Measurements from ENCODE around the gene ARID1B.

The ARID1B gene

GRCh38 chr6:156899071-156899470 lies 121.9 kb downstream of the ARID1B start:
- no peak for TF ChIP-seq CTCF (IDR thresholded peaks at IDR 0.05; ENCODE audit: control extremely low read depth, extremely low read depth, low read depth, missing control alignments)
- ChIA-PET CTCF (interaction anchor here (1.2 to 1.5 kb wide), 5 partner anchors 9 to 59 kb away, joined by 3 to 5 read pairs (median 4); no protein-coding TSS in a partner anchor), POLR2A (no interaction called here)
- no peak for DNase-seq (ENCODE audit: extremely low spot score)

GRCh38 chr6:156899532-156900135 lies 122.5 kb downstream of the ARID1B start:
- CTCF ChIA-PET = interaction anchor here (1.2 to 1.5 kb wide), 5 partner anchors 9 to 58 kb away, joined by 3 to 5 read pairs (median 4); no protein-coding TSS in a partner anchor
- TF ChIP-seq CTCF (IDR thresholded peaks at IDR 0.05; ENCODE audit: control extremely low read depth, extremely low read depth, low read depth, missing control alignments) = no peak
- POLR2A ChIA-PET = interaction anchor here (0.5 kb wide), 1 partner anchor 87 kb away, joined by 3 read pairs; no protein-coding TSS in a partner anchor
- no peak for DNase-seq (ENCODE audit: extremely low spot score)

- TF ChIP-seq CTCF (IDR thresholded peaks at IDR 0.05; ENCODE audit: control extremely low read depth, extremely low read depth, low read depth, missing control alignments) = no peak
- ChIA-PET POLR2A (interaction anchor here (0.5 kb wide), 1 partner anchor 88 kb away, joined by 3 read pairs; no protein-coding TSS in a partner anchor), CTCF (interaction anchor here (1.2 to 1.4 kb wide), 4 partner anchors 10 to 57 kb away, joined by 3 to 5 read pairs (median 4); no protein-coding TSS in a partner anchor)
- DNase-seq (ENCODE audit: extremely low spot score) = no peak
These were observed 123.1 kb downstream of the ARID1B start for GRCh38 chr6:156900292-156900691.

- DNase-seq (ENCODE audit: extremely low spot score) = no peak
- no peak for TF ChIP-seq CTCF (IDR thresholded peaks at IDR 0.05; ENCODE audit: control extremely low read depth, extremely low read depth, low read depth, missing control alignments)
- ChIA-PET CTCF (interaction anchor here (0.8 to 1.5 kb wide), 3 partner anchors 8 to 24 kb away, joined by 3 read pairs; no protein-coding TSS in a partner anchor), POLR2A (no interaction called here)
These were observed 124.3 kb downstream of the ARID1B start for GRCh38 chr6:156901309-156902019.

- POLR2A ChIA-PET = no interaction called here
- no peak for TF ChIP-seq CTCF (IDR thresholded peaks at IDR 0.05; ENCODE audit: control extremely low read depth, extremely low read depth, low read depth, missing control alignments)
- no peak for DNase-seq (ENCODE audit: extremely low spot score)
- CTCF ChIA-PET = interaction anchor here (1.5 kb wide), 1 partner anchor 17 kb away, joined by 3 read pairs; no protein-coding TSS in a partner anchor
These were observed 125.6 kb downstream of the ARID1B start for GRCh38 chr6:156902782-156903181.

GRCh38 chr6:156904176-156904967 lies 127.2 kb downstream of the ARID1B start:
- TF ChIP-seq CTCF (IDR thresholded peaks at IDR 0.05; ENCODE audit: control extremely low read depth, extremely low read depth, low read depth, missing control alignments) = no peak
- ChIA-PET POLR2A (no interaction called here), CTCF (interaction anchor here (1.9 kb wide), 1 partner anchor 14 kb away, joined by 5 read pairs; no protein-coding TSS in a partner anchor)
- no peak for DNase-seq (ENCODE audit: extremely low spot score)

Measured in GM10248 (cell line).